Effector memory CD4-positive, alpha-beta T cell (primary cell): ENCODE data around the gene MBTPS1.

ENCODE experiments used
- DNase-seq, 3 donors: peaks; one replicate each; pipeline ENCODE4 v3.0.0-alpha.2; 2020
- H3K27ac ChIP-seq: 2 replicates; pipeline ENCODE4 v1.7.0; 2013; ENCODE audit warnings: mild to moderate bottlenecking, low read length, moderate library complexity; ENCODE audit not compliant: insufficient read depth, poor library complexity, severe bottlenecking
- H3K27me3 ChIP-seq: replicated peaks from 2 replicates; pipeline ENCODE4 v1.7.0; 2013; ENCODE audit warnings: mild to moderate bottlenecking, low read length; ENCODE audit not compliant: insufficient read depth, control insufficient read depth, poor library complexity, severe bottlenecking
- H3K36me3 ChIP-seq: 2 replicates; pipeline ENCODE4 v1.7.0; 2013; ENCODE audit warnings: mild to moderate bottlenecking, low read length, moderate library complexity; ENCODE audit not compliant: control insufficient read depth, insufficient read depth
- H3K4me1 ChIP-seq: 2 replicates; pipeline ENCODE4 v1.7.0; 2013; ENCODE audit warnings: low read length, mild to moderate bottlenecking; ENCODE audit not compliant: control insufficient read depth, insufficient read depth, poor library complexity, severe bottlenecking
- H3K4me3 ChIP-seq: 2 replicates; pipeline ENCODE4 v1.7.0; 2013; ENCODE audit warnings: low read length, low read depth, mild to moderate bottlenecking; ENCODE audit not compliant: insufficient read depth, poor library complexity, severe bottlenecking
- H3K9me3 ChIP-seq: 2 replicates; pipeline ENCODE4 v1.7.0; 2013; ENCODE audit warnings: mild to moderate bottlenecking, low read length, moderate library complexity; ENCODE audit not compliant: control insufficient read depth

MBTPS1 gene

DNA sequence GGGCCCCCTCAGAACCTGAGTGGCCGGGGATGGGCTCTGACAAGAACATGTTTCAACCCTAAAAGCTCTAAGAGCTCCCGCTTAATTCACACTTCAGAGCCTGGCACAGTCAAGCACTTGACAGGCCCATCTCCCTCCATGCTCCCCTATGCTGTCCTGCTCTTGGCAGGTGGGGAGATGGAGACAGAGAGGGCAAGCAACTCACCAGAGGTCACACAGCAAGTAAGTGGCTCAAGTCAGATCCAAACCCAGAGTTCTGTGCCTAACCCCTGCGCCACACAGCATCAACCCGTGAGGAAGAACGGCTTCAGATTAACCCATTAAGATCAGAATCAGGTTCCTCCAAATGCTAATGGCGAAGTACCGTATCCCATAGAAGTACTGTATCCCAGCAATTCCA lies 112.3 kb downstream of the MBTPS1 start:
- Histone ChIP-seq H3K9me3 (no peaks in the 10 kb centered on the region), H3K36me3 (no peaks in the 10 kb centered on the region), H3K27me3 (no peaks in the 10 kb centered on the region), H3K4me3 (no peak overlapping the region), H3K27ac (no peak overlapping the region), H3K4me1 (no peaks in the 10 kb centered on the region)
- no peak for DNase-seq
